Stimulated activated CD8-positive, alpha-beta memory T cell treated with anti-CD3 and anti-CD28 coated beads, Interleukin-4, amount 100 ng/mL, for 24 hours (primary cell): ENCODE data around the gene CDSN.

Source experiments
- DNase-seq: peaks from one replicate; pipeline ENCODE4 v3.0.0-alpha.2; 2020; ENCODE audit warnings: low read depth

The CDSN gene

GRCh38 chr6:31116661-31117385, 3.4 kb downstream of the CDSN start:
- DNase-seq: no peak

- no peak for DNase-seq
These were observed 4.2 kb downstream of the CDSN start for GRCh38 chr6:31115941-31116560.

- DNase-seq: no peak
These were observed 5.0 kb downstream of the CDSN start for GRCh38 chr6:31114970-31115849.

- DNase-seq: no peak
These were observed 5.7 kb downstream of the CDSN start, which contains the start of gene PSORS1C1 for GRCh38 chr6:31114541-31114878. TSS of gene PSORS1C1 (plus strand) at chr6:31114800. CDS start at chr6:31129633, 14,833 bp downstream.

GRCh38 chr6:31113861-31114540, 6.2 kb downstream of the CDSN start:
- no peak for DNase-seq

GRCh38 chr6:31112478-31112877, 7.8 kb downstream of the CDSN start, which contains the start of gene C6orf15:
TSS of gene C6orf15 (minus strand) at chr6:31112575. CDS start at chr6:31112555, 20 bp downstream.
- no peak for DNase-seq

- DNase-seq: no peak
These were observed 8.5 kb downstream of the CDSN start for GRCh38 chr6:31111712-31112111.

GRCh38 chr6:31110825-31111582, 9.2 kb downstream of the CDSN start:
- no peak for DNase-seq

GRCh38 chr6:31107052-31107451, 13.2 kb downstream of the CDSN start:
- no peak for DNase-seq

GRCh38 chr6:31103136-31103535, 17.1 kb downstream of the CDSN start:
- no peak for DNase-seq

- no peak for DNase-seq
These were observed 21.8 kb downstream of the CDSN start for GRCh38 chr6:31098449-31098938.

GRCh38 chr6:31096656-31097055, 23.6 kb downstream of the CDSN start:
- no peak for DNase-seq

- no peak for DNase-seq
These were observed 24.0 kb downstream of the CDSN start for GRCh38 chr6:31096215-31096614.

GRCh38 chr6:31094389-31094881, 25.8 kb downstream of the CDSN start:
- no peak for DNase-seq

GRCh38 chr6:31092769-31093505, 27.3 kb downstream of the CDSN start:
- no peak for DNase-seq

GRCh38 chr6:31092238-31092637, 28.0 kb downstream of the CDSN start:
- DNase-seq: no peak

- DNase-seq: no peak
These were observed 28.6 kb downstream of the CDSN start for GRCh38 chr6:31091680-31092079.

- DNase-seq: no peak
These were observed 29.3 kb downstream of the CDSN start for GRCh38 chr6:31090973-31091364.

GRCh38 chr6:31090275-31090972, 29.8 kb downstream of the CDSN start:
- no peak for DNase-seq
